ENCODE results near the gene SRCIN1. TPM values are rescaled to one million over a fixed set of nuclear protein-coding genes. Genes with fewer than 3 reads are reported as not detected.

SRCIN1 gene
- total RNA-seq, 2 donors from 2014 or later = 2.4 to 4.8 TPM

- TF ChIP-seq POLR2AphosphoS5 (IDR thresholded peaks at IDR 0.05) = no peak
- TF ChIP-seq POLR2A (IDR thresholded peaks at IDR 0.05) = no peak
- TF ChIP-seq CTCF (IDR thresholded peaks at IDR 0.05) = no peak
- H3K27ac ChIP-seq = no peak overlapping the region
- H3K9me3 ChIP-seq = no peaks in the 10 kb centered on the region
- no peaks in the 10 kb centered on the region for H3K4me1 ChIP-seq (replicated peaks)
- intact Hi-C loops (cut with DNase I) = no loop called here
- no peak for DNase-seq (ENCODE audit: low spot score)
- H3K4me3 ChIP-seq = peak overlapping the region; percentile 21 to 37
- no peaks in the 10 kb centered on the region for H3K27me3 ChIP-seq (replicated peaks; ENCODE audit: insufficient read depth)
- 6% methylated on average over 18 of the region's 61 CpGs for WGBS
- H3K36me3 ChIP-seq = no peaks in the 10 kb centered on the region
Observed at GRCh38 chr17:38572669-38573365, 32.9 kb downstream of the SRCIN1 start.

GRCh38 chr17:38571833-38572668 lies 33.7 kb downstream of the SRCIN1 start:
- intact Hi-C loops (cut with DNase I) = no loop called here
- no peak for DNase-seq (ENCODE audit: low spot score)
- H3K9me3 ChIP-seq = no peaks in the 10 kb centered on the region
- 27% methylated on average over 26 of the region's 39 CpGs for WGBS
- peak overlapping the region; percentile 21 to 37 for H3K4me3 ChIP-seq
- H3K4me1 ChIP-seq (replicated peaks) = no peaks in the 10 kb centered on the region
- no peak overlapping the region for H3K27ac ChIP-seq
- no peaks in the 10 kb centered on the region for H3K27me3 ChIP-seq (replicated peaks; ENCODE audit: insufficient read depth)
- H3K36me3 ChIP-seq = no peaks in the 10 kb centered on the region
- no peak for TF ChIP-seq POLR2A (IDR thresholded peaks at IDR 0.05)
- no peak for TF ChIP-seq CTCF (IDR thresholded peaks at IDR 0.05)
- no peak for TF ChIP-seq POLR2AphosphoS5 (IDR thresholded peaks at IDR 0.05)

- WGBS = 79% methylated on average over 21 of the region's 21 CpGs
- Histone ChIP-seq H3K27me3 (replicated peaks; ENCODE audit: insufficient read depth) (no peaks in the 10 kb centered on the region), H3K9me3 (no peaks in the 10 kb centered on the region), H3K27ac (no peak overlapping the region), H3K4me1 (replicated peaks) (no peaks in the 10 kb centered on the region), H3K4me3 (no peak overlapping the region), H3K36me3 (no peaks in the 10 kb centered on the region)
- intact Hi-C loops (cut with DNase I) = no loop called here
- no peak for DNase-seq (ENCODE audit: low spot score)
- TF ChIP-seq POLR2A (IDR thresholded peaks at IDR 0.05) (no peak), CTCF (IDR thresholded peaks at IDR 0.05) (no peak)
Observed at GRCh38 chr17:38569701-38570512, 35.8 kb downstream of the SRCIN1 start.

DNA sequence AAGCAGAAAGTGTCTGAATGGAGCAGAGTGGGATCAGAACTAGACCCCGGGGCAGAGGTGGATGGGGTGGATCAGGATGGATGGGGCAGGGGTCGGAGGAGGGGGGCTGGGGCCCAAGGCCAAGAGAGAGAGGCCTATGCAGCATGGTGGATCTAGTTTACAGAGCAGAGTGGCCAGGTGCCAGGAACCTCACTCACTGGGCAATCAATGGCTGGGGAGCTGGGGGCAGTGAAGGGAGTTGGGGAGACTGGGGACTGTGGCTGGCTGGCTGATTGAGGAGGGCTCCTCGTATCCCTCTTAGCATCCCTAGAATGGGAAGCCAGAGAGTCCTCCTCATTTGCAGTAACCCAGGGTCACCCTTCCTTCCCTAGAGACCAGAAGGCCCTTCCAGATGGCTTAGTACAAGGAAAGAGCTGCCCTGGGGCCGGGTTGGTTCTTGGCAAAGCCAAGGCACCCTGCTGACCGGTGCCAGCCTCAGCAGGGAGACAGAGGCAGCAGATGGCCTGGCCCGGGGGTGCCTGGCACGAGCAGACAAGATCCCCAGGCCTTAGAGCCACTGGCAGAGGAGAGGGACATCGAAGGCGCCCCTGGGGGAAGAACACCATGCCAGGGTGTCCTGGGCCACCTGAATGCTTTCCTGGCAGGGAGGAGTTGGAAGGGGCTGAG lies 36.8 kb downstream of the SRCIN1 start:
- Histone ChIP-seq H3K27me3 (replicated peaks; ENCODE audit: insufficient read depth) (no peaks in the 10 kb centered on the region), H3K9me3 (no peaks in the 10 kb centered on the region), H3K27ac (no peak overlapping the region), H3K4me1 (replicated peaks) (no peaks in the 10 kb centered on the region), H3K4me3 (no peak overlapping the region), H3K36me3 (no peaks in the 10 kb centered on the region)
- WGBS = 90% methylated on average over 9 of the region's 9 CpGs
- intact Hi-C loops (cut with DNase I) = no loop called here
- no peak for DNase-seq (ENCODE audit: low spot score)
- TF ChIP-seq POLR2A (IDR thresholded peaks at IDR 0.05) (no peak), CTCF (IDR thresholded peaks at IDR 0.05) (no peak), POLR2AphosphoS5 (IDR thresholded peaks at IDR 0.05) (no peak)
